Activated T-helper 1 cell treated with anti-CD3 and anti-CD28 coated beads, Interleukin-12 subunit alpha, Interleukin-12 subunit beta, Interleukin-2, Interleukin-4 antibody, amounts not matched to agents 30 ng/mL and 10 ng/mL and 1 ng/mL, durations not matched to agents 14 hours and 24 hours and 36 hours (primary cell): ENCODE measurements around the gene APBA2. TPM values are rescaled to one million over a fixed set of nuclear protein-coding genes. Genes with fewer than 3 reads are reported as not detected.

Source experiments
- DNase-seq: peaks from one replicate; pipeline ENCODE4 v3.0.0; 2021; ENCODE audit warnings: low spot score
- H3K27ac Mint-ChIP-seq: one replicate; pipeline ENCODE4 v1.8.0; 2021; ENCODE audit warnings: mild to moderate bottlenecking, mixed read lengths
- H3K27me3 Mint-ChIP-seq: one replicate; pipeline ENCODE4 v1.8.0; 2022; ENCODE audit warnings: mild to moderate bottlenecking, moderate library complexity, mixed read lengths; ENCODE audit not compliant: insufficient read depth
- H3K36me3 Mint-ChIP-seq: one replicate; pipeline ENCODE4 v1.8.0; 2021; ENCODE audit warnings: low read depth, mixed read lengths
- H3K4me1 Mint-ChIP-seq: one replicate; pipeline ENCODE4 v1.8.0; 2021; ENCODE audit warnings: low read depth, mixed read lengths
- H3K4me3 Mint-ChIP-seq: one replicate; pipeline ENCODE4 v1.8.0; 2021; ENCODE audit warnings: mild to moderate bottlenecking, moderate library complexity, mixed read lengths
- H3K9me3 Mint-ChIP-seq: one replicate; pipeline ENCODE4 v1.8.0; 2021; ENCODE audit warnings: mixed read lengths
- intact Hi-C: fragments of 100-400 bp; cut with micrococcal nuclease; formaldehyde crosslinking; loops from one replicate; pipeline ENCODE4 v1.15.1; 2024
- total RNA-seq: library from RNA; stranded (reverse); gene quantifications from 2 replicates; pipeline ENCODE4 v1.2.3, GENCODE V29; 2022

The APBA2 gene
- total RNA-seq, 1 donor from 2014 or later, result 0.80 TPM

DNA sequence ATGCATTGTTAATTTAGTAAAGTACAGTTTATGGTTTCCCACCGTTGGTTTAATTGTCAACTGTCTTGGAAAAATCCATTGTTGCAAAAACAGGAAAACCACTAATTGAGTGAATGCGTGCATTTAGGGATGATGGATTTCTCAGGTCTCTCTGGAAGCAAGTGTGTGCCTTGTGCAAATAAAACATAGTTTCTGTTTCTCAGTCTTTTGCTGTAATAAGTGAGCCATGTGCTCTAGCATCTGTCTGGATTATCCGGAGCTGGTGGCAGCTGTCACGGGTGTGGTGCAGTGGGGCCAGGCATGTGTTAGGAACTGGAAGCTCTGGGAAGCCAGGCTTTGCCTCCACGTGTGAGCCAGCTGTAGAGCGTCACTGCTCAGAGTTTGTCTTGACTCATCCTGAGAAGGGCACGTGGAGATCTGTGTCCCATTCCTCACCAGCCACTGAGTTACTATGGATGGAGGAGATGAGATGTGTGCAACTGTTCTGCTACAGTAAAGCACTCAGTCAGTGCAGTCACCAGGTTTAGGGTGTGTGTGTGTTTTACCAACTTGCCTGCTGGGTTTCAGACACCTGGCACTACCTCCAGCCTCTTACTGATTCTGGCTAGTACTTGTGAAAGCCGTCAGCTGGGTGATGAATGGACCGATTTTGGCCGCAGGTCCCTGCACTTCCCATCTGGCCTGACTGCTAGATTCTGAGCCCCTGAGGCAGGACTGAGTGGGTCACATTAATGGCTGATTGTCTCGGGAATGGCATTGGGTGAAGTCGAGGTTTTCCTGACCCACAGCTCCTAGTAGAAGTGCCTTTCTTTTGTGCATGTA, 7.2 kb downstream of the APBA2 start:
- Mint-ChIP-seq H3K27me3 (peaks cover 13% of the 10 kb centered on the region), H3K36me3 (no peaks in the 10 kb centered on the region), H3K4me3 (no peak overlapping the region), H3K27ac (no peak overlapping the region), H3K4me1 (peaks cover 30% of the 10 kb centered on the region), H3K9me3 (no peaks in the 10 kb centered on the region)
- intact Hi-C loops, result no loop called here
- DNase-seq, result no peak

DNA sequence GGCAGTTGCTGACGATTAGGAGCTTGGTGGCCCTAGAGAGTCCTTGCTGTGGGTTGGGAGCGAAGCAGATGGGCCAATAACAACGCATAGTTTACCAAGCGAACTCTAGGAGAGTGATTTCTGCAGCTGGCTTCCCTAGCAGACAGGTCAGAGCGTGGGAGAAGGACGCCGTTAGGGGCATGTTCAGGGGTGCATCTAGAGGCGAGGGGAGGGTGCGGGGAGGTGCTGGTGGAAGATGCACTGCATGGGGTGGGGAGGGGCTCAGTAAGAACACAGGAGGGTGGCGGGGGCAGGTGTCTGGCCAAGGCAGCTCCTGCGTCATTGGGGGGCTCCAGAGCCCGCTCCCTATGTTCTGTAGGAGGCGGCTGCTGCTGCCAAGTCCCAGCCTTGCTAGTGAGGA, 8.9 kb downstream of the APBA2 start:
- Mint-ChIP-seq H3K27ac (no peak overlapping the region), H3K4me1 (peaks cover 30% of the 10 kb centered on the region)
- no peak for DNase-seq

DNA sequence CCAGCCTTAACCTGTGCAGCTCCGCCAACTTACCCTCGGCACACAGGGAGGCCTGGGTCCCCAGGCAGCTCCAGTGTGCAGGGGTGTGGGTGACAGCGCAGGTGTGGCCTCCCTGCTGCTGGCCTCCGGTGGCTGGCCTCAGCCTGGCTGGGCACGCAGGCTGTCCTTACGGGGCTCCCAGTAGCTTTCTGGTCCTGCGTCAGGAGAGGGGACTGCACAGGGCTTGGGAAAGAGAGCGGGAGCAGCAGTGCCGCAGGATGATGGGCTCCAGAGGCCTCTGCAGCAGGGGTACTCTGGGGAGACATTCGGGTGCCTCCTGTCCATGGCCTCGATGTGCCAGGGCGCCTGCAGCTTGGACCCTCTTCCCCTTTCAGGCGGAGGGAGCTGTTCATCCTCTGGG, 9.4 kb downstream of the APBA2 start:
- no peak for DNase-seq
- no peak overlapping the region for H3K27ac Mint-ChIP-seq
- H3K4me1 Mint-ChIP-seq, result peaks cover 25% of the 10 kb centered on the region
- H3K4me3 Mint-ChIP-seq, result no peak overlapping the region
- H3K9me3 Mint-ChIP-seq, result no peaks in the 10 kb centered on the region
- intact Hi-C loops, result no loop called here
- no peaks in the 10 kb centered on the region for H3K36me3 Mint-ChIP-seq
- H3K27me3 Mint-ChIP-seq, result peaks cover 6% of the 10 kb centered on the region

More for the DNA sequence above, 8.9 kb downstream of the APBA2 start:
- Mint-ChIP-seq H3K4me3 (no peak overlapping the region), H3K9me3 (no peaks in the 10 kb centered on the region), H3K36me3 (no peaks in the 10 kb centered on the region), H3K27me3 (peaks cover 6% of the 10 kb centered on the region)
- intact Hi-C loops, result no loop called here

DNA sequence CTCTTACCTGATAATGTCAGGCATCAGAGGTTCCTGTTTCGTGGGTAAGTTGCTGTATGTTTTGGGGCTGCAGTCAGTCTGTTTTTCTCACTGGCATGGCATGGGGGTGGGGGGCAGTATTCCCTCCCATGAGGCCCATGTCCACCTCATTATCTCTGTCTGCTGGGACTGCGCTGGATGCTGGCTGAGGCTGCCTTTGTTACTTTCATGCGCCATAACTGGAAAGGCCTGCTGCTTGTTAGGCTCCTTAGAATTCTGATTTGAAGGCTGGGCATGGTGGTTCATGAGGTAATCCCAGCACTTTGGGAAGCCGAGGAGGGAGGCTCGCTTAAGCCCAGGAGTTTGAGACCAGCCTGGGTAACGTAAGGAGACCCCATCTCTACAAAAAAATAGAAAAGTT, 9.8 kb downstream of the APBA2 start:
- H3K4me3 Mint-ChIP-seq, result no peak overlapping the region
- H3K27me3 Mint-ChIP-seq, result peaks cover 5% of the 10 kb centered on the region
- H3K27ac Mint-ChIP-seq, result no peak overlapping the region
- peaks cover 21% of the 10 kb centered on the region for H3K4me1 Mint-ChIP-seq
- H3K9me3 Mint-ChIP-seq, result no peaks in the 10 kb centered on the region
- DNase-seq, result no peak
- intact Hi-C loops, result no loop called here
- no peaks in the 10 kb centered on the region for H3K36me3 Mint-ChIP-seq

DNA sequence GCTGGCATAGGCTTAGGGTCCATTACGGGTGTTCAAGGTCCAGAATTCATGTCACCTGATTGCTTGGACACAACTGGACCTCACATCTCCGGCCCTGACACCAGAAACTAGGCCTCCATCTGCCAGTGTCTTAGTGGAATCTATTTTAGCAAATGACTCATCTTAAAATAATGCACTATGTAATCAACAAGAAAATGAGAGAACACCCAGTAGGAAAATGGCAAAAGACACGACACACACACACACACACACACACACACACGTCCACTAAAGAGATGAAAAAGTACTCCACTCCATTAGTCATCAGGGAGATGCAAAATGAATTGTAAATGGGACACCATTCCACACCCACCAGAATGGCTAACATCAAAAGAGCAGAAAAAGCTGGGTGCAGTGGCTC, 11.2 kb downstream of the APBA2 start:
- Mint-ChIP-seq H3K4me1 (peaks cover 9% of the 10 kb centered on the region), H3K27ac (no peak overlapping the region), H3K36me3 (no peaks in the 10 kb centered on the region), H3K9me3 (no peaks in the 10 kb centered on the region), H3K4me3 (no peak overlapping the region), H3K27me3 (peaks cover 5% of the 10 kb centered on the region)
- DNase-seq, result no peak
- intact Hi-C loops, result no loop called here

DNA sequence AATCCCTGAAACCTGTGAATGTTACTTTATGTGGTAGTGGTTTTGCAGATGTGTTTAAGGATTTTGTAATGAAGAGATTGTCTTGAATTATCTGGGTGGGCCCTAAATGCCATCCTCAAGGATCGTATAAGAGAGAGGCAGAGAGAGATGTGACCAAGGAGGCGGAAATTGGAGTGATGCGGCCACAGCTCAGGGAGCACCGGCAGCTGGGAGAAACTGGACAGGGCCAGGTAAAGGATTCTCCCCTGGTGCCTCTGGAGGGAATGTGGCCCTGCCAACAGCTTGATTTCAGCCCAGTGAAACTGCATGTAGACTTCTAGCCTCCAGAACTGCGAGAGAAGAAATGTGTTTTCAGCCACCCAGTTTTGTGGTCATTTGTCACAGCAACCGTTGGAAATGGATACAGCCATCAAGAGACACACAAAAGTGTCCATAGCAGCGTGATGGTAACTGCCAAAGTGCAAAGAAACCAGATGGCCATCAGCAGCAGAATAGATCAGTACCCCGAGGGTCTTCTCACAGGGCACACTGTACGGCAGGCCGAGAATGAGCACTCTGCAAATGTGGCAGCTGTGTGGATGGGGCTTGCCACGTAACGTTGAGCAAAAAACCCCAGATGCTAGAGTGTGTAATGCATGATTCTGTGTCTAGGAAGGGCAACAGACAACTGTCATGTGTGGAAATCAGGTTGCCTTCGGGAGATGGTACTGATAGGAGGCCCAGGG, 12.2 kb downstream of the APBA2 start:
- H3K27me3 Mint-ChIP-seq, result peaks cover 5% of the 10 kb centered on the region
- H3K27ac Mint-ChIP-seq, result no peak overlapping the region
- peaks cover under 1% of the 10 kb centered on the region for H3K4me1 Mint-ChIP-seq
- intact Hi-C loops, result no loop called here
- no peaks in the 10 kb centered on the region for H3K36me3 Mint-ChIP-seq
- DNase-seq, result no peak
- no peaks in the 10 kb centered on the region for H3K9me3 Mint-ChIP-seq
- H3K4me3 Mint-ChIP-seq, result no peak overlapping the region

DNA sequence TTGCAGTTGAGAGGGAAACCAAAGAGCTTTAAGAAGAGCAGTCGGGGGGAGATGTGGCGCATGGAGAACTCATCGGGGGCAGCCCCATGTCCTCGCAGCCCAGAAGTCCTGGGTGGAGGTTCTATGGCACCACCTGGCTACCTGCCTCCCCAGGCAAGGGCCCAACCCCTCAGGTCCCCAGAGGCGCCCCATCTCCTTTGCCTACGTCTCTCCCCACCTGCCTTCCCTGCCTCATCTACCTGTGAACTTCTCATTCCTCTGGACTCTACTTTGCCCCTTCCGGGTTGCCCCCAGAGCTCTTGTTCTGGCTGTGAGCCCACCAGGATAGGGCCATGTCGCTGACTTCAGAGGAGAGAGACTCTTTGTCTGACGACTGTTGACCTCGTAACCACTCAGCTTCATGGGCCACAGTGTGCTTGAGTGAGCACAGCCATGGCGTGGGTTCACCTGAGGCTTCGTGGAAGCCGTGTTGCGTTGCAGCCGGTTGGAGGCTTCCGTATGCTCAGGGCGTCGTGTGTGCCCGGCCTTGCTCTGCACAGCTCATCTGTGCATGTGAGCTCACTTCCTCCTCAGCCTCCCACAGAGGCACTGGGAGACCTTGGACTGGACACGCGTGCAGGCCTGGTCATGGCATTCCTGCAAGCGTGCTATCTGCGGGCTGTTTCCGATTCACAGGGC, 13.4 kb downstream of the APBA2 start:
- Mint-ChIP-seq H3K27ac (no peak overlapping the region), H3K36me3 (no peaks in the 10 kb centered on the region), H3K4me1 (no peaks in the 10 kb centered on the region), H3K27me3 (peaks cover 5% of the 10 kb centered on the region), H3K4me3 (no peak overlapping the region), H3K9me3 (no peaks in the 10 kb centered on the region)
- intact Hi-C loops, result no loop called here
- no peak for DNase-seq

DNA sequence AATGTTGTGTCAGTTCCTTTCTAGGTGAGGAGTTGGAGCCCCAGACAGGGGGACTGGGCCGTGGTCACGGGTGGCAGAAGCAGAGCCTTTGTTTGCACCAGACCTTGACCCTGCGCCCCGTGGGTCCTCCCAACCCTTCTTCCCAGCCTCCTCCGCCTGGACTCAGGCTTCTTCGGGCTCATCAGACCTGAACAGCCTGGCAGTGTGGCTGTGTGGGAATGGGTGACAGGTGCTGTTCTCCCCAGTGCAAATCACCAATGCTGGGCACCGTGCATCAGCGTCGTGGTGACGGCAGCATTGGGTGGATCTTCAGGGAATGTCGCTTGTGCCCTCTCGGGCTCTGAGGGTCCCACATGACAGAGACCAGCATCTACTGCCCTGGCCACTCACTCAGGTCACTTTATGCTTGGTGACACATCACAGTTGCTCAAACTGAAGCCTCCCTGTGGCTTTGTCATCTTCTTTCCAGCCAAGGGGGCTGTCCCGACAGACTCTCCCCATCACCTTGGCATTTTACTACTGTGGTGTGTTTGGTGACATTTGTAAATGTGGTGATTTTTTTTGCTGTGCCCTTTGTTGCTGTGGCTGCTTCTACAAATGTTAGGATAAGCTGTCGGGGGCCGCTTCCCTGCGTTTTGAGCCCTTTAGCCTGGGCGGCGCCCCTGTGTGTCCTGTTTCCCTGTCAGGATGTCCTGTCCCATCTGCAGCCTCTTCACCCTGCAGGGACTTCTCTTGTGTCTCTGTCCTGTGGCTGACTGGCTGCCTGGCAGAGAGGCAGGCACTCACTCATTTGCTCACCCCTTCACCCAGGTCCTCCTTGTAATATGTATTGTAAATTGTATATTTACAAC, 14.5 kb downstream of the APBA2 start:
- no peaks in the 10 kb centered on the region for H3K4me1 Mint-ChIP-seq
- no peaks in the 10 kb centered on the region for H3K36me3 Mint-ChIP-seq
- no peak overlapping the region for H3K27ac Mint-ChIP-seq
- H3K27me3 Mint-ChIP-seq, result peaks cover 5% of the 10 kb centered on the region
- intact Hi-C loops, result no loop called here
- no peak overlapping the region for H3K4me3 Mint-ChIP-seq
- no peak for DNase-seq
- no peaks in the 10 kb centered on the region for H3K9me3 Mint-ChIP-seq

DNA sequence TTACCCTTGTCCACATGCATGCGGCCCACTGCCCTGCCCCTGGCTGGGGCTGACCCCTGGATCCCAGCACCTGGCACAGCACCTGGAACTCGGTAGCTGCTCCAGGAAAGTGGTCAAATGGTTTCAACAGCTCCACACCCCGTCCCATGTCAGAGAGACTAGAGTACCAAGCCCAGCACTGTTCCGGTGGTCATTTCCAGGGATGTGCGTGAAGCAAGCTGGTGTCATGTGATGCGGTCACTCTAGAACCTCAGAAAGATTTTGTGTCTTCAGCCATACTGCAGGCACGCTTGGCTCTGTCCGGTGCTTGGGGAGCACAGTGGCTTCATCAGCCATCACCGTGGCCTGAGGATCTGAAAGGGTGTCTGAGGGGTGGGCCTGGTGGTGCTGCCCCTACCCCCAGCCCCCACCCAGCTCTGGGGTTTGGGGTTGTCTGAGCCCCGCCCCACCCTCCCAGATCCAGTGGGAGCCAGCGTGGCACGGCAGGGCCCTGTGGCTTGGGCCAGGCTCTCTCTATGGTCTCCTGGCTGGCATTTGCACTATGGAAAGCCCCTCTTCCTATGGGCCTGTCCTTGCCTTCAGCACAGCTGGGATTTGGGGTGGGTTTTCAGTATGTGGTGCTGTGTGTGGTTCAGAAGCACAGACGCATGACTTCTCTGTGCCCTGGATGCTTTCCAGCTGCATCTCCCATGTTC, 15.3 kb downstream of the APBA2 start:
- Mint-ChIP-seq H3K4me1 (no peaks in the 10 kb centered on the region), H3K9me3 (no peaks in the 10 kb centered on the region), H3K4me3 (no peak overlapping the region), H3K27ac (no peak overlapping the region), H3K36me3 (no peaks in the 10 kb centered on the region), H3K27me3 (peaks cover 3% of the 10 kb centered on the region)
- intact Hi-C loops, result no loop called here
- no peak for DNase-seq

DNA sequence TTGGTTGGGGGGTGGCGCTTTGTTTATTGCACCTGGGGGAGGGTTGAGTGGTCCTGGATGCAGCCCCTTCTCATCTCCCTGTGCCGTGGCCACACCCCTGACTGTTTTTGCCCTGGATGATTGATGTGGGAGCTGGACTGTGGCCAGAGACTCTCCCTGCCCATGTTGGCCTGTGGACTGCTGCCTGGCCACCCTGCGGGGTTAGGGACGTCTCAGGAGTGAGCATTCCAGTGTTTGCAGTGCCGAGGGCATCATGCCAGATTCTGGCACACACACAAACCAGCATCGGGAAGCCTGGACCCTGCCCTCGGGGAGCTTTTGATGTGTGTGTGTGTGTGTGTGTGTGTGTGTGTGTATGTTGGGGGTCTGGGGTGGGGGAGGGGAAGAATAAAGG, 15.8 kb downstream of the APBA2 start:
- H3K27me3 Mint-ChIP-seq, result peaks cover 4% of the 10 kb centered on the region
- no peaks in the 10 kb centered on the region for H3K4me1 Mint-ChIP-seq
- no peak overlapping the region for H3K4me3 Mint-ChIP-seq
- DNase-seq, result no peak
- no peaks in the 10 kb centered on the region for H3K9me3 Mint-ChIP-seq
- H3K36me3 Mint-ChIP-seq, result no peaks in the 10 kb centered on the region
- no peak overlapping the region for H3K27ac Mint-ChIP-seq
- intact Hi-C loops, result no loop called here

DNA sequence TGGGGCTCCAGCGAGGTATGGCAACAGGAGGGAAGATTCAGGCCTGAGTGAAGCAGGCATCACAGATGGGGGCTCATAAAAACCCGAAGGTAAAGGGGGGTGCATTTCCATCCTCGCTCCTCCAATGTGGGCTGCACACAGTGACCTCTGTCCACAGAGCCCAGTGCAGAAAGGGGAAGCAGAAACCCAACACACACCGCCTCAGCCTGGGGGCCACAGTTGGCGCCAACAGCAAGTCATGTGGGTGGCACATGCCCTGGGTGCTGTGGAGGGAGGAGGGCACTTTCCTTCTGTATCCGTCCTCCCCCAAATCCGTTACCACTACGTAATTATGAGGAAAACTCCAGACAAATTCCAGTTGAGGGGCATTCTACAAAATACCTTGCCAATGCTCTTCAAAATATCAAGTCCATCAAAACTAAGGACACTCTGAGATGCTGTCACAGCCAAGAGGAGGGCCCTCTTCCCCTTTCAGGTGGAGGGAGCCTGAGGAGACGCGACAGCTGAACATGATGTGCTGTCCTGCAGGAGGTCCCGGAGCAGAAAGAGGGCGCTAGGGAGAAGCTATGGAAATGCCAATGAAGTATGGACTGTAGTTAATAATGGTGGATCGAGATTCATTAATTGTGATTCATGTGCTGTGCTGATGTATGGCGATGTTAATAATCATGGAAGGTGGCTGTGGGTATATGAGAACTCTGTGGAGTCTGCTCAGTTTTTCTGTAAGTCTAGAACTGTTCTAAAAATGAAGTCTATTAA, 16.4 kb downstream of the APBA2 start:
- no peak for DNase-seq
- no peak overlapping the region for H3K4me3 Mint-ChIP-seq
- H3K4me1 Mint-ChIP-seq, result no peaks in the 10 kb centered on the region
- no peaks in the 10 kb centered on the region for H3K9me3 Mint-ChIP-seq
- intact Hi-C loops, result no loop called here
- H3K36me3 Mint-ChIP-seq, result no peaks in the 10 kb centered on the region
- H3K27me3 Mint-ChIP-seq, result peaks cover 6% of the 10 kb centered on the region
- no peak overlapping the region for H3K27ac Mint-ChIP-seq
